BE2C (cell line): ENCODE results near the gene CCN6.

ENCODE experiments used
- DNase-seq: peaks from one replicate; pipeline ENCODE4 v3.0.0-alpha.2; 2020
- H3K27me3 ChIP-seq: fragments of 250-450 bp; sonication (Bioruptor Pico); 2 replicates; pipeline ENCODE4 v1.5.1; 2020; ENCODE audit warnings: mild to moderate bottlenecking
- H3K36me3 ChIP-seq: fragments of 250-450 bp; sonication (Bioruptor Pico); 2 replicates; pipeline ENCODE4 v1.5.1; 2020; ENCODE audit warnings: mild to moderate bottlenecking
- H3K4me1 ChIP-seq: fragments of 250-450 bp; sonication (Bioruptor Pico); 2 replicates; pipeline ENCODE4 v1.5.1; 2020
- H3K4me3 ChIP-seq: 2 replicates; pipeline ENCODE4 v1.5.1; 2011; ENCODE audit warnings: low read depth, low read length
- H3K9me3 ChIP-seq: fragments of 250-450 bp; sonication (Bioruptor Pico); 2 replicates; pipeline ENCODE4 v1.5.1; 2020
- TF ChIP-seq, protein P1 (sequence below): IDR thresholded peaks from 2 replicates; pipeline ENCODE4 v1.5.1; 2012; ENCODE audit warnings: mild to moderate bottlenecking, low read depth, low read length

Gene CCN6

DNA sequence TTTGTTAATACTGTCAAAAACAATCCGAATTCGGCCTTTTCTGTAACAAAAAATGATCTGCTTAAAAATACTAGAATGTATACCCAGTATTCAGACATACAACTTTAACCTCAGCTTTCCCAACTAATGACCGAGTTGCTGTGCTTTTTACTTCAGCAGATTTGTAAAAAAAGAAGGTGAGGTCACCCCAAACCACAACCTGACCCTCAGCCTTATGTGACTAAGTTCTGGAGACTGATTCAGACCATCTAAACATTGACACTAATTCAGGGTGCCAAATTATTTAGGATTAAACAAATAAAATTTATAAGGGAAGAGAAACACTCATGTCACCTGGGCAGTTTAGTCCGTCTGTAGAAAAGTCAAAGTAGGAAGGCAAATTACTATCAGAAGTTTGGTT, 7.7 kb downstream of the CCN6 start:
- DNase-seq, result no peak
- no peak overlapping the region for H3K4me3 ChIP-seq
- no peaks in the 10 kb centered on the region for H3K36me3 ChIP-seq
- no peaks in the 10 kb centered on the region for H3K9me3 ChIP-seq
- no peaks in the 10 kb centered on the region for H3K4me1 ChIP-seq
- H3K27me3 ChIP-seq, result no peaks in the 10 kb centered on the region
- TF ChIP-seq, protein P1, sequence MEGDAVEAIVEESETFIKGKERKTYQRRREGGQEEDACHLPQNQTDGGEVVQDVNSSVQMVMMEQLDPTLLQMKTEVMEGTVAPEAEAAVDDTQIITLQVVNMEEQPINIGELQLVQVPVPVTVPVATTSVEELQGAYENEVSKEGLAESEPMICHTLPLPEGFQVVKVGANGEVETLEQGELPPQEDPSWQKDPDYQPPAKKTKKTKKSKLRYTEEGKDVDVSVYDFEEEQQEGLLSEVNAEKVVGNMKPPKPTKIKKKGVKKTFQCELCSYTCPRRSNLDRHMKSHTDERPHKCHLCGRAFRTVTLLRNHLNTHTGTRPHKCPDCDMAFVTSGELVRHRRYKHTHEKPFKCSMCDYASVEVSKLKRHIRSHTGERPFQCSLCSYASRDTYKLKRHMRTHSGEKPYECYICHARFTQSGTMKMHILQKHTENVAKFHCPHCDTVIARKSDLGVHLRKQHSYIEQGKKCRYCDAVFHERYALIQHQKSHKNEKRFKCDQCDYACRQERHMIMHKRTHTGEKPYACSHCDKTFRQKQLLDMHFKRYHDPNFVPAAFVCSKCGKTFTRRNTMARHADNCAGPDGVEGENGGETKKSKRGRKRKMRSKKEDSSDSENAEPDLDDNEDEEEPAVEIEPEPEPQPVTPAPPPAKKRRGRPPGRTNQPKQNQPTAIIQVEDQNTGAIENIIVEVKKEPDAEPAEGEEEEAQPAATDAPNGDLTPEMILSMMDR, result no peak

DNA sequence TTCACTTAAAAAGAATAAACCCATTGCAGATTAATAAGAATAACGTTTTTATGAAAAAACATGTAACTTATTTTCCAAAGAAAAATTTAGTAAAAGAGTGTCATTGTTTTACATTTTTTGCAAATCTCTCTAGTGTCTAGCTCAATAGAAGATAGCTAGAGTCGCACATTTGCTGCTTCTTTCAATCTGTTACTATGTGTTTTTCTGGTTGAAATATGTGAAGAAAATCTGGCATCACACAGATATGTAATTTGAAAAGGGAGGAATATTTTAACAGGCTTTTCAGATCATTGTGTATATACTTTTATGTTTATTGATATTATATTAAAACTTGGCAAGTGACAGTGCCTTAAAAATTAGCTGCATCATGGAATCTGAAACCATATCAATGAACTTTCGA, 9.1 kb downstream of the CCN6 start:
- no peaks in the 10 kb centered on the region for H3K27me3 ChIP-seq
- H3K4me1 ChIP-seq, result no peaks in the 10 kb centered on the region
- no peak for DNase-seq
- no peaks in the 10 kb centered on the region for H3K9me3 ChIP-seq
- H3K4me3 ChIP-seq, result no peak overlapping the region
- no peaks in the 10 kb centered on the region for H3K36me3 ChIP-seq
- TF ChIP-seq, protein P1, result no peak

DNA sequence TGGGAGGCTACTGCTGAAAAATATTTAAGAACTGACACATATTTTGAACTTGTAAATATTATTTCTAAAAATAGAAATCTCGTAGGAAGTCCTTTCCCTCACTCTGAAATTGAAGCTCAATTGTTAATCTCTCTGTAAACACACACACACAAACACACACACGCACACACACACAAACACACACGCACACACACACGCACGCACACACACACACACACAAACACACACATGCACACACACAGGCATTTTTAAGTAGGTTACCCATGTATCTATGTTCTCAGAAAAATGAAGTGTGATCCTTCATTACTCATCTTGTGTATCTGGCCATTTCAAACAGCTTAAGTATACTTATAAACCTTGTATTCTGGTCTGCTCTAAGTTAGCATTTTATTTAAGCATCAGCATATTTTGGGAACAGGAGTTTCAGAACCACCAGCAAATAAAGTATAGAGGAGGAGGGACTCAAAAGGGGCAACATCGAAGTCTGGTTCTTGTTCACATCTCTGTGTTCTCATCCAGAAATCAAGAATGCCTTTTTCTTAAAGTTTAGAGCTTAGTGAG, 11.6 kb downstream of the CCN6 start:
- no peak overlapping the region for H3K4me3 ChIP-seq
- peaks cover 3% of the 10 kb centered on the region; the same call in 1 of the 2 replicates for H3K36me3 ChIP-seq
- DNase-seq, result no peak
- no peaks in the 10 kb centered on the region for H3K4me1 ChIP-seq
- TF ChIP-seq, protein P1, result no peak
- no peaks in the 10 kb centered on the region for H3K27me3 ChIP-seq
- no peaks in the 10 kb centered on the region for H3K9me3 ChIP-seq

DNA sequence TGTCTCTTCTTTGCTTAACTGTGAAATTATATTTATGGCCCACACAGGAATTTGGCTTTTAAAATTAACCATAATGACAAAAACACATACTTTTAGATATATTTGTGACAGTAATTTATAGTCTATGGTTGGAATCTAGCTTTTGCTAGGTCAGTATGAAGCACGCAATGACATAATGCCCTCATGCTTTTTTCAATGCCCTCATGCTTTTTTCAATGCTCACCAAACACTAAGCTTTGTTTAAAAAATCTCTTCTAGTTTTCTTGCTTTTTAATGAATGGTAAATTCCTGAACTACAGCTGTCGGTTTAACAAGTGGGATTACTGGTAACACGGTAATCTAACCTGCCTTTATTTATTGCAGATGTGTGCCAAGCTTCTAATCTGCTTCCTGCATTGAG, 12.7 kb downstream of the CCN6 start:
- no peak for DNase-seq
- TF ChIP-seq, protein P1, result no peak

DNA sequence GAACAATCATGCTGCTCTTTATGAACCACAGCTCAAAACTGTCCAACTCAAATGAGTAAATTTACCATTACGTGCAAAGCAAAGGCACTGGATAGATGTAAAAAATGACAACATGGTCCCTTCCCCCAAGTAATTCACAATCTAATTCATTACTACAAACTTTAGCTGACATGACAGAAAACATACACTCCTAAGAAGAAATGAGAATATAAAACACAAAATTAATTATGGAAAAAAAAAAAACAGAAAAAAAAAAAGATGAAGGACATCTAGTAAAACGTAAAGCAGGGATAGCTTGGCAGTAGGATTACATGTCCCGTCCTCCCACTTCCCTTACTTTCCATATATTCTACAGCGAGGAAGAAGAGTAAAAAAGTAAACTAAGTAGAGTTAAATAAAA, 27.7 kb downstream of the CCN6 start:
- Histone ChIP-seq H3K4me1 (no peaks in the 10 kb centered on the region), H3K27me3 (no peaks in the 10 kb centered on the region), H3K4me3 (no peak overlapping the region), H3K36me3 (no peaks in the 10 kb centered on the region; the same call in 1 of the 2 replicates), H3K9me3 (no peaks in the 10 kb centered on the region)
- DNase-seq, result no peak
- TF ChIP-seq, protein P1, result no peak

More for the DNA sequence above, 12.7 kb downstream of the CCN6 start:
- no peak overlapping the region for H3K4me3 ChIP-seq
- no peaks in the 10 kb centered on the region for H3K27me3 ChIP-seq
- no peaks in the 10 kb centered on the region for H3K4me1 ChIP-seq
- peaks cover 3% of the 10 kb centered on the region; the same call in 1 of the 2 replicates for H3K36me3 ChIP-seq
- no peaks in the 10 kb centered on the region for H3K9me3 ChIP-seq

DNA sequence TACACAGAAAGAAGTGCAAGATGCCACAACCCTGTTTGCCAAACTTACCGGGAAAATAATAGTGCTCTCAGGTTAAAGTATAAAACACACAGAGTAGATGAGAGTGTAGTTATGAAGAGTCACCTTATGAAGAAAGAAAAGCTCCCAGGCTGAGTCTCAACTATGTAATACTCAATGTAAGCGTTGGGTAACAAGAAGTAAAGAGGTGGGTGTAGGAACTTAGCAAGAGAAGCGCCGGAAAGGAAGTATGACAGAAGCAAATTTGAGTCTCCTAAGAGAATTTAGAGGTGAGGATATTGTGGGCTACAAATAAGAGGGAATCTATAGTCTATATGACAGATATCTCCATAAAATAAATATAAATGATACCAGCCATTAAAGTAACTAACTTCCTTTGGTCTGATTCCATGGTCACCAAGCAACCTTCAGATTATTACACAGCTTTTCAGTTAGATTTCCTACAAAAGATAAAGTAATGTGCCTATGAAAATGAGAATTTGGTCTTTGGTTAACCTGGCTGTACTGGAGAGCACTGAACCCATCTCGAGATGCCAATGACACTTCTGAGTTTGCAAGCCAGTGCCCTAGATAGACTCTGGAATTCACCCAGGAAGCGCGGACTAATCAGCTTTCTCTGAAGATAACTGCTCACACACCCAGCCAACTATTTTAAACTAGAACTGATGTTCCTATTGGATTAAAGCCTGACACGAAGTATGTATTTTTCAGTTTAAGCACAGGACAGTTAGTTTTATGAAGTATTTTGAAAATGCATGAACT, 31.6 kb downstream of the CCN6 start:
- Histone ChIP-seq H3K27me3 (no peaks in the 10 kb centered on the region), H3K9me3 (no peaks in the 10 kb centered on the region), H3K36me3 (no peaks in the 10 kb centered on the region), H3K4me1 (no peaks in the 10 kb centered on the region), H3K4me3 (no peak overlapping the region)
- no peak for DNase-seq
- TF ChIP-seq, protein P1, result no peak
